BLaER1 treated with 17β-estradiol and CSF1 and Interleukin-3, amounts not matched to agents 10 nM and 100 nM (cell line): Measurements from ENCODE around the gene PRRC2B.
A peak's percentile ranks its signal among the peaks of the same experiment; 100 is the strongest.
"Not testable (repeated sequence)": the region's sequence is repeated elsewhere in the genome, so short reads cannot be mapped to it uniquely, and the experiment has no call there.

Experiments
- H3K27ac ChIP-seq, 11 experiments: shearing (Covaris generic); formaldehyde crosslinking; 2 replicates each; pipeline ENCODE4 v1.8.1; 2022
- H3K27me3 ChIP-seq, 11 experiments: shearing (Covaris generic); formaldehyde crosslinking; 2 replicates each; pipeline ENCODE4 v1.8.1; 2022
- H3K36me3 ChIP-seq, 11 experiments: shearing (Covaris generic); formaldehyde crosslinking; 2 replicates each; pipeline ENCODE4 v1.8.1; 2022
- H3K4me1 ChIP-seq, 10 experiments: shearing (Covaris generic); formaldehyde crosslinking; 2 replicates each; pipeline ENCODE4 v1.8.1; 2022
- H3K4me2 ChIP-seq, 11 experiments: shearing (Covaris generic); formaldehyde crosslinking; 2 replicates each; pipeline ENCODE4 v1.8.1; 2022
- H3K4me3 ChIP-seq, 10 experiments: shearing (Covaris generic); formaldehyde crosslinking; 2 replicates each; pipeline ENCODE4 v1.8.1; 2022
- H3K9ac ChIP-seq, 11 experiments: shearing (Covaris generic); formaldehyde crosslinking; 2 replicates each; pipeline ENCODE4 v1.8.1; 2022
- H3K9me3 ChIP-seq, 11 experiments: shearing (Covaris generic); formaldehyde crosslinking; replicated peaks in 1 of 11; 2 replicates each; pipeline ENCODE4 v1.8.1; 2022
- H4K20me1 ChIP-seq, 11 experiments: shearing (Covaris generic); formaldehyde crosslinking; 2 replicates each; pipeline ENCODE4 v1.8.1; 2022
- Cebpa-rat ChIP-seq, 11 experiments: shearing (Covaris generic); IDR thresholded peaks; 2 replicates each; pipeline ENCODE4 v1.8.1; 2022

Gene PRRC2B

GRCh38 chr9:131393622-131394463 lies at the start of gene PRRC2B:
TSS of gene PRRC2B (plus strand) at chr9:131394086. CDS start at chr9:131430145, 36,059 bp downstream.
- Histone ChIP-seq H3K9ac (peak within 1 kb of the TSS; percentile 99 to 100 (median 100)), H3K4me1 (peaks cover 44 to 69% (median 61%) of the 10 kb centered on the region in 10 experiments), H4K20me1 (peaks cover 41 to 46% (median 44%) of the 10 kb centered on the region in 11 experiments), H3K9me3 (no peaks in the 10 kb centered on the region), H3K27me3 (no peaks in the 10 kb centered on the region), H3K4me3 (peak within 1 kb of the TSS; percentile 88 to 96 (median 93)), H3K27ac (peak within 1 kb of the TSS; percentile 96 to 100 (median 100)), H3K36me3 (peaks cover 0 to 24% (median 10%) of the 10 kb centered on the region in 11 experiments; a peak in 11 of 22 replicates), H3K4me2 (peak within 1 kb of the TSS; percentile 90 to 99 (median 94))
- peak in 3 of 11 experiments; percentile 14 to 60 (median 56); a peak in 1 of 22 replicates for TF ChIP-seq Cebpa-rat (IDR thresholded peaks at IDR 0.05)

- not testable (repeated sequence) for H4K20me1 ChIP-seq, H3K27ac ChIP-seq, H3K4me3 ChIP-seq, H3K9me3 ChIP-seq, H3K36me3 ChIP-seq, H3K27me3 ChIP-seq, H3K9ac ChIP-seq
- H3K4me2 ChIP-seq: peak overlapping the region in 1 of 11 experiments; percentile 9; a peak in 2 of 22 replicates
- H3K4me1 ChIP-seq: peaks cover 12 to 44% (median 25%) of the 10 kb centered on the region in 10 experiments
Measured at GRCh38 chr9:131344931-131345535, 48.9 kb upstream of the PRRC2B start.

- peaks cover 19 to 57% (median 36%) of the 10 kb centered on the region in 10 experiments for H3K4me1 ChIP-seq
- no peak overlapping the region for H3K9ac ChIP-seq
- no peaks in the 10 kb centered on the region for H4K20me1 ChIP-seq
- H3K4me2 ChIP-seq: no peak overlapping the region
- no peak for TF ChIP-seq Cebpa-rat (IDR thresholded peaks at IDR 0.05)
- H3K36me3 ChIP-seq: no peaks in the 10 kb centered on the region
- H3K4me3 ChIP-seq: no peak overlapping the region
- no peaks in the 10 kb centered on the region for H3K27me3 ChIP-seq
- H3K27ac ChIP-seq: no peak overlapping the region
- H3K9me3 ChIP-seq: no peaks in the 10 kb centered on the region; a peak in 1 of 22 replicates
Measured at GRCh38 chr9:131346559-131346958, 47.3 kb upstream of the PRRC2B start.

- Histone ChIP-seq H3K4me1 (peaks cover 19 to 57% (median 36%) of the 10 kb centered on the region in 10 experiments), H3K9ac (no peak overlapping the region), H4K20me1 (no peaks in the 10 kb centered on the region), H3K4me3 (no peak overlapping the region), H3K27ac (no peak overlapping the region), H3K9me3 (no peaks in the 10 kb centered on the region; a peak in 1 of 22 replicates), H3K27me3 (no peaks in the 10 kb centered on the region), H3K4me2 (peak overlapping the region in 6 of 11 experiments; percentile 13 to 52 (median 30); a peak in 9 of 22 replicates), H3K36me3 (no peaks in the 10 kb centered on the region)
- no peak for TF ChIP-seq Cebpa-rat (IDR thresholded peaks at IDR 0.05)
Measured at GRCh38 chr9:131347376-131348020, 46.4 kb upstream of the PRRC2B start.

GRCh38 chr9:131348631-131349521 lies 45.0 kb upstream of the PRRC2B start:
- peak overlapping the region in 2 of 11 experiments; percentile 76 to 77; a peak in 5 of 22 replicates for H3K9ac ChIP-seq

GRCh38 chr9:131349522-131349880 lies 44.4 kb upstream of the PRRC2B start:
- Histone ChIP-seq H3K9me3 (no peaks in the 10 kb centered on the region; a peak in 1 of 22 replicates), H3K36me3 (no peaks in the 10 kb centered on the region), H3K4me1 (peaks cover 13 to 52% (median 29%) of the 10 kb centered on the region in 10 experiments), H4K20me1 (no peaks in the 10 kb centered on the region), H3K27me3 (no peaks in the 10 kb centered on the region), H3K27ac (peak overlapping the region in 10 of 11 experiments; percentile 45 to 79 (median 66); a peak in 17 of 22 replicates), H3K4me3 (peak overlapping the region; percentile 31 to 66 (median 46); a peak in 16 of 20 replicates), H3K9ac (peak overlapping the region; percentile 56 to 77 (median 70); a peak in 21 of 22 replicates), H3K4me2 (peak overlapping the region; percentile 78 to 97 (median 87))
- TF ChIP-seq Cebpa-rat (IDR thresholded peaks at IDR 0.05): no peak

More at GRCh38 chr9:131348631-131349521, 45.0 kb upstream of the PRRC2B start:
- Histone ChIP-seq H3K4me1 (peaks cover 14 to 55% (median 31%) of the 10 kb centered on the region in 10 experiments), H3K36me3 (no peaks in the 10 kb centered on the region), H3K27ac (peak overlapping the region in 4 of 11 experiments; percentile 62 to 79 (median 66); a peak in 6 of 22 replicates), H4K20me1 (no peaks in the 10 kb centered on the region), H3K4me2 (peak overlapping the region; percentile 78 to 97 (median 87); a peak in 21 of 22 replicates), H3K27me3 (no peaks in the 10 kb centered on the region), H3K9me3 (no peaks in the 10 kb centered on the region; a peak in 1 of 22 replicates), H3K4me3 (no peak overlapping the region; a peak in 1 of 20 replicates)
- TF ChIP-seq Cebpa-rat (IDR thresholded peaks at IDR 0.05): no peak

- H3K27ac ChIP-seq: peak overlapping the region; percentile 21 to 79 (median 66); a peak in 20 of 22 replicates
- H3K27me3 ChIP-seq: no peaks in the 10 kb centered on the region
- H4K20me1 ChIP-seq: no peaks in the 10 kb centered on the region
- TF ChIP-seq Cebpa-rat (IDR thresholded peaks at IDR 0.05): no peak
- H3K4me3 ChIP-seq: peak overlapping the region; percentile 31 to 66 (median 46); a peak in 17 of 20 replicates
- peak overlapping the region; percentile 56 to 77 (median 70); a peak in 21 of 22 replicates for H3K9ac ChIP-seq
- H3K9me3 ChIP-seq: no peaks in the 10 kb centered on the region; a peak in 1 of 22 replicates
- peak overlapping the region; percentile 78 to 97 (median 87) for H3K4me2 ChIP-seq
- H3K4me1 ChIP-seq: peaks cover 13 to 50% (median 29%) of the 10 kb centered on the region in 10 experiments
- no peaks in the 10 kb centered on the region for H3K36me3 ChIP-seq
Measured at GRCh38 chr9:131349881-131350563, 43.9 kb upstream of the PRRC2B start.

GRCh38 chr9:131356479-131356878 lies 37.4 kb upstream of the PRRC2B start:
- Histone ChIP-seq H3K27ac (peak overlapping the region in 6 of 11 experiments; percentile 37 to 67 (median 54); a peak in 12 of 22 replicates), H3K4me2 (peak overlapping the region in 10 of 11 experiments; percentile 26 to 70 (median 46); a peak in 17 of 22 replicates), H3K4me1 (peaks cover 11 to 48% (median 36%) of the 10 kb centered on the region in 10 experiments), H3K9ac (0 out of 22 replicates have a peak overlapping the region, but pooled peaks of 2 of the 11 experiments have one; percentile 1 to 42)
- H4K20me1 ChIP-seq, H3K27me3 ChIP-seq, H3K36me3 ChIP-seq, H3K9me3 ChIP-seq, H3K4me3 ChIP-seq: not testable (repeated sequence)
